ENCODE results near the gene CUL2.
"Not testable (repeated sequence)": the region's sequence is repeated elsewhere in the genome, so short reads cannot be mapped to it uniquely, and the experiment has no call there.

CUL2 gene

DNA sequence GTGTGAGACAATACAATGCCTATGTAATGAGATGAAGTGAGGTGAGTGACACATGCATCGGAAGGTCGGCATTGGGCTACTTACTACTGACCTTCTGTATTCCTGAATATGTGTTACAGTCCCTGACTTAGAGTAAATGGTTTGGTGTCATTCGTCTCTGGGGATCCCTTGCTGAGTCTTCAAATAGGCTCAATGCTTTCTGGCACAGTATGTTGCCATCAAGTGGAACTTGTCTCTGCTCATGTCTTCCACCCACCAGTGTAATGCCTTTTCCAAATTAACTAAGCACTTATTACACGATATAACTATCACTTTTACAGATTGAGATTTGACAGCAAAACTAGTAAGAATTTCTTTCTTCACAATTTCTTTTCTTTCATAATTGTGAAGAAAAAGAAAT lies 10.9 kb downstream of the CUL2 start:
- DNase-seq, result no peak

DNA sequence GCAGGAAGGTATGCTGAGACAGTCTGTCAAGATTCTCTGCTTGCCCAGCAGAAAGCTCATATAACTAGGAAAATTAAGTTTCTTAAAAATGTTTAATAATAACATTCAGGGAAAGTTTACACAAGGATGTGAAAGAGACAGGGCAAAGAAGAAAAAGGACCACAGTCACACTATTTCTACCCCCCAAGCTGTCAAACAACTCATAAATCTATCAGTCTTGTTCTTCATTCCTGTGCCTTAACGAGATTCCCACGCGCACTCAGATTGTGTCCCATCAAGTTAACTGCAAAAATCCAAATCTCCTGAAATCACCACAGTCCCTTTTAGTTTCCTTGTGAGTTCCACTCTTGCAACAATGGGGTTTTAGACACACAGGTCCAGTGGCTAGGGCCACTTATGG lies 14.9 kb downstream of the CUL2 start:
- no peak for DNase-seq

DNA sequence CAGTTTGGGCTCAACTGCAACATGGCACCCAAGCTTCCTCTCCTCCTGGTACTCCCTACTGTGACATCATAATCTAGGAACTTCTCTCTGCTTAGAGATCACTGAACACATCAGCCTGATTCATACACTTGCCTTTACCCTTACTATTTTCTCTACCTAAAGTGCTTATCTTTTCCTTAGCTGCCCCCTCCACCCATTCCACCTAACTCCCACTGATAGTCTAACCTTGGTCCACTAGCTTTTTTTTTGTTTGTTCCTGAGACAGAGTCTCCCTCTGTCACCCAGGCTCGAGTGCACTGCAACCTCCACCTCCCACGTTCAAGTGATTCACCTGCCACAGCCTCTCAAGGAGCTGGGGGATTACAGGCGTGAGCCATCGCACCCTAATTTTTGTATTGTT lies 15.9 kb downstream of the CUL2 start:
- DNase-seq, result no peak

DNA sequence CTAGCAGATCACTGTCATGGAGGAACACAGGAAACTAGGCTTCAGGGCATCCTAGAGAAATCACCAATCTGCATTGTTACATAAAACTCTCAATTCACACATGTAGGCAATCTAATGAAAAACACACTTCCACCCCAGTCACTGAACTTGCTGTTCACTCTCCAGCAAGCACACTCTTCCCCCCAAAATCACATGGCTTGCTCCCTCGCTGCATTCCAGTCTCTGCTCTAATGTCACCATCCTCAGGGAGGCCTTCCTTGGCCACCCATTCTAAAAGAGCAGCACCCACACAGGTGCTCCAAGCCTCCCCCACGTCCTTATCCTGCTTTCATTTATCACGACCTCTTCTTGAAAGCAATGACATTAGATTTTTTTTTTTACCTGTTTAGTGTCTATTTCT lies 19.6 kb downstream of the CUL2 start:
- no peak for DNase-seq

- DNase-seq, result no peak
These were observed 26.2 kb downstream of the CUL2 start for GRCh38 chr10:35063837-35064454.

- DNase-seq, result no peak
These were observed 30.7 kb downstream of the CUL2 start for GRCh38 chr10:35059481-35059880.

- DNase-seq, result no peak
These were observed 31.5 kb downstream of the CUL2 start for GRCh38 chr10:35058686-35059085.

DNA sequence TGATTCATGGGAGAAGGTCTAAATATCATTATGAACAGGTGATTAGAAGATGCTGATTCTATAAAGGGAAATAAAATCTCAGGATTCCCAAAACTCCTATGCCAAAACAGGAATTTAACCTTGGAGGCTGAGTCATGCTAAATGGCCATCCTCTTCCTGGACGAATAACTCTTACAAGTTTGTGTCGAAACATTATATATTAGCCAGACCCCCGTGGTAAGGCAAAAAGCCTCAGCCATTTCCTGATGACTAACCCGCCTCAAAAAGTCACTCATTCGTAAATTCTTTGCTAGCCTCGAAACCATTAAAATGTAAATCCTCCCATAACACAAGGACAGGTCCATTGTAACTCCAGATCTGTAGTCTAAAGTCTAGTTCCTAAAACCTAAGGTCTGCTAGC lies 32.0 kb downstream of the CUL2 start:
- DNase-seq, result no peak

DNA sequence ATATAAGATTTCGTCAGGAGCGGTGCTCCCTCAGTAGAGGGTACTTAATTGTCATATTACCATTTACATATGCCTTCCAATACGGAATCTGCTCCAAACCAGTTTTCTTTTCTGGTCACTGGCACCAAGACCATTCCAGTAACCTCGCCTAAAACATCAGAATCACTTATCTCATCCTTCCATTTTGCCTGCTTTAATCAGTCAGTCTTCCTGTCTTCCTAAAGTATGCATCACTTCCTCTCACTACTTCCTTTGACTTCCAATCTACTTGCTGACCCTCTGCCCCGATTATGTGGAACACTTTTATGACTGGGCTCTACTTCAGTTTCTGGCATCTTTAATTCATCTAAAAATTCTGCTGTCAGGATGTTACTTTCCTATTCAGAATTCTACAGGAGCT lies 33.5 kb downstream of the CUL2 start:
- DNase-seq, result no peak

DNA sequence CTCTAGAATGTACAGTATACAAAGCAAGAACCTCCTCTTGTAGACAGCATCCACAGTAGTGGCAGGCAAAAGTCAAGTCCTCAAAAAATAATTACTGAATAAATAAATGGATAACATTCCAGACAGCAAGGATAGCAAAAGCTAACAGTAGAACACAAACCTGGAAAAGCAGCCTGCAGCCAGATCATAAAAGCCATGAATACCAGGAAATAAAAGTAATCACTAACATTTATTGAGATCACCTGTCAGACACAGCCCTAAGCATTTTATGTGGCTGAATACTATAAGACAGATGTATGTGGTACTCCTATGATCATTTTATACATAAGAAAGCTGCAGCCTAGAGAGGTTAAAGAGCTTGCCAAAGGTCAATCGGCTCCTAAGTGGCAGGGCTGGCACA lies 34.0 kb downstream of the CUL2 start:
- no peak for DNase-seq

- no peak for DNase-seq
These were observed 39.6 kb downstream of the CUL2 start for GRCh38 chr10:35050568-35050967.

DNA sequence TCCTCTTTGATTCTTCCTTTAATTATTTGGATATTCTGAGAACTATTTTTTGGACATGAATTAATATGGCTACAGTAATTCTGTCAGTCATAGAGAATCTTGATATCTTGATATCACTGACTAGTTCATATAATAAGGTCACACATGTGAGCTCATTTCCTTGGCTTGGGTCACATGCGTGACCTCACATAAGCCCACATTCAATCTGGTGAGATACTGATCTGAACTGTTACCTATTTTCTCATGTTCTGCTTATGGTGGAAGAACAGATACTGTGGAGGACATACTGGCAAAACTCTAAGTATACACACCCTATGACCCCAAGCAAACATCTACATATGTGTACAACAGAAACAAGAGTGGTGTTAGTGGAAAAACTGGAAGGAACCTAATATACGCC lies 44.1 kb downstream of the CUL2 start:
- DNase-seq, result no peak

- DNase-seq, result not testable (repeated sequence)
These were observed 44.9 kb downstream of the CUL2 start for GRCh38 chr10:35045275-35045674.

GRCh38 chr10:35043796-35044344 lies 46.3 kb downstream of the CUL2 start:
- DNase-seq, result no peak

GRCh38 chr10:35042783-35043182 lies 47.4 kb downstream of the CUL2 start:
- DNase-seq, result no peak

- no peak for DNase-seq
These were observed 48.6 kb downstream of the CUL2 start for GRCh38 chr10:35041502-35041879.

- no peak for DNase-seq
These were observed 49.2 kb downstream of the CUL2 start for GRCh38 chr10:35040760-35041501.

GRCh38 chr10:35037104-35037503 lies 53.0 kb downstream of the CUL2 start:
- DNase-seq, result no peak

DNA sequence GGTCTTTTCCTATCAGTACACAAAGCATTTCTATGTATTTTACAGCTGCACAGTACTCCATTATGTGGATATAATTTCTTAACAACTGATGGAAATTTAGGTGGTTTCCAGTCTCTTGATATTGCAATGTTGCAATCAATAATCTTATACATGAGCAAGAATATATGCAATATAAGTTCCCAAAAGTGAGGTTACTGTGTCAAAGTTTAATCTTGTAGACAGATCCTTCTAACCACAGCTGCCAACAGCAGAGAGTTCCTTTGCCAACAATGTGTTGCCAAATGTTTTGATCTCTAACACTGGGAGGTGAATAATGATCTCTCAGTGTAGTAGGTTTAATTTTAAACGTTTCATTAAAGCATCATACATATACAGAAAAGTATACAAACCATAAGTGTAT lies 54.5 kb downstream of the CUL2 start:
- no peak for DNase-seq

GRCh38 chr10:35027567-35027966 lies 62.6 kb downstream of the CUL2 start:
- DNase-seq, result no peak

GRCh38 chr10:35025916-35026315 lies 64.2 kb downstream of the CUL2 start:
- no peak for DNase-seq

DNA sequence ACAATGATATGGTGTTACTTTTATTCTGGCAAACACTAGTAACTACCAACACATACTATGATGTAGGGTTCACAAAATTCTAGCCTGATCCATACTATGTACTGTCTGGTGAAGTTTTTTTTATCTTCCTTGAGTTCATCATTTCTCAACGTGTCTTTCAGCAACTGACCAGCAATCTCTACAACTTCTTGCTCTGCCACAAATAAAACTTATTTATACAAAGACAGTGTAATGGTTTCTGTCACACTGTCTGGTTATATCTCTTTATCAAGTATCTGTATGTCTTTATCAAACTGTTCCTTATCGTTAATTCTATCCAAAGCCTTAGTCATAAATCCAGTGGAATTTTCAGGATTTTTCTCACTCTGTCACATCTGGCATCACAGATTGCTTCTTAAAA lies 69.7 kb downstream of the CUL2 start:
- no peak for DNase-seq

- DNase-seq, result no peak
These were observed 70.8 kb downstream of the CUL2 start for GRCh38 chr10:35019041-35020024.

All from SHP77 (cell line).